ENCODE results near the gene CHAC1.

Gene CHAC1

GRCh38 chr15:40922608-40923005 is 30.7 kb upstream of the CHAC1 start:
- no peak for DNase-seq (ENCODE audit: low spot score)
- in situ Hi-C loops (cut with MboI; ENCODE audit: low pct_unique_long_range_greater_than_20kb, low sequenced_read_pairs, unreplicated experiment): no loop called here
- TF ChIP-seq, protein P1, sequence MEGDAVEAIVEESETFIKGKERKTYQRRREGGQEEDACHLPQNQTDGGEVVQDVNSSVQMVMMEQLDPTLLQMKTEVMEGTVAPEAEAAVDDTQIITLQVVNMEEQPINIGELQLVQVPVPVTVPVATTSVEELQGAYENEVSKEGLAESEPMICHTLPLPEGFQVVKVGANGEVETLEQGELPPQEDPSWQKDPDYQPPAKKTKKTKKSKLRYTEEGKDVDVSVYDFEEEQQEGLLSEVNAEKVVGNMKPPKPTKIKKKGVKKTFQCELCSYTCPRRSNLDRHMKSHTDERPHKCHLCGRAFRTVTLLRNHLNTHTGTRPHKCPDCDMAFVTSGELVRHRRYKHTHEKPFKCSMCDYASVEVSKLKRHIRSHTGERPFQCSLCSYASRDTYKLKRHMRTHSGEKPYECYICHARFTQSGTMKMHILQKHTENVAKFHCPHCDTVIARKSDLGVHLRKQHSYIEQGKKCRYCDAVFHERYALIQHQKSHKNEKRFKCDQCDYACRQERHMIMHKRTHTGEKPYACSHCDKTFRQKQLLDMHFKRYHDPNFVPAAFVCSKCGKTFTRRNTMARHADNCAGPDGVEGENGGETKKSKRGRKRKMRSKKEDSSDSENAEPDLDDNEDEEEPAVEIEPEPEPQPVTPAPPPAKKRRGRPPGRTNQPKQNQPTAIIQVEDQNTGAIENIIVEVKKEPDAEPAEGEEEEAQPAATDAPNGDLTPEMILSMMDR (IDR thresholded peaks at IDR 0.05; ENCODE audit: extremely low read depth, insufficient read depth, missing control alignments): no peak

- in situ Hi-C loops (cut with MboI; ENCODE audit: low pct_unique_long_range_greater_than_20kb, low sequenced_read_pairs, unreplicated experiment): no loop called here
- no peak for DNase-seq (ENCODE audit: low spot score)
- TF ChIP-seq, protein P1 (IDR thresholded peaks at IDR 0.05; ENCODE audit: extremely low read depth, insufficient read depth, missing control alignments): no peak
These were observed 29.7 kb upstream of the CHAC1 start for GRCh38 chr15:40923551-40923950.

- DNase-seq (ENCODE audit: low spot score): no peak
These were observed 27.8 kb upstream of the CHAC1 start for GRCh38 chr15:40925495-40925862.

DNA sequence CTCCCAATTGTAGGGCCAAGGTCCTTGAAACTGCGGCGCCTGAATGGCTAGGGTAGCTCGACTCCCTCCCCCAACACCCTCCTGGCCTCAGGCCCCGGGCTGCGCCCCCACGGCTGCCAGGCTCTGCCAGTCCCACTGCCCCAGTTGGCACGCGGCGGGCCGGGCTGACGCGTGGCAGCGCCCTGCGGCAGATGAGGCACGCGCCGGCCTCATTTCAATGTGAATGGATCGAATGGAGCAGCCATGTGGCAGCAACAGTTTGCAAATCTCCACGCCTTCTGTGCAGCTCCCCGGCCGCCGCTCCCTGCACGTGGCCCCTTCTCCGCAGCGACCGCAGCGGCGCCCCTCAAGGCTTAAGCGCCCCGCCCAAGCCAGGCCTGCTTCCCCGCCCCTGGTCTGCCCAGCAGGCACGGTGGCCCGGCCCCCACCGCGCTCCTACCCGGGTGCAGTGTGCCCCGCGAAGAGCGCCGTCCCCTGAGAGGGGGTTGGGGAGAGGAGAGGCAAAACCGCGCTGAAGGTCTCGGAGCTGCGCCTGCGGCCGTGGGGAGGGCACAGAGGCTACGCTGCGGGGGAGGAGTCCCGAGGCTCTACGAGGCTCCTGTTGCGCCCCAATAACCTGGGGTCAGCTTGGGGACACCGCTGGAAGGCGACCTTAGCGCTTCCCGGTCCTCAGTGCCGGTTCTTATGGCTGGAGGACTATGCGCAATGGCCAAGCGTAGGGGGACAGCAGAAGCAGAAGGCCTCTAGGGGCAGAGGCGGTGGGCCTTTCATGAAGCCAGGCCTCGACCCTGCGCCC is 27.2 kb upstream of the CHAC1 start:
- TF ChIP-seq, protein P1 (IDR thresholded peaks at IDR 0.05; ENCODE audit: extremely low read depth, insufficient read depth, missing control alignments): no peak
- in situ Hi-C loops (cut with MboI; ENCODE audit: low pct_unique_long_range_greater_than_20kb, low sequenced_read_pairs, unreplicated experiment): no loop called here
- DNase-seq (ENCODE audit: low spot score): no peak

More at GRCh38 chr15:40925495-40925862, 27.8 kb upstream of the CHAC1 start:
- TF ChIP-seq, protein P1 (IDR thresholded peaks at IDR 0.05; ENCODE audit: extremely low read depth, insufficient read depth, missing control alignments): no peak
- in situ Hi-C loops (cut with MboI; ENCODE audit: low pct_unique_long_range_greater_than_20kb, low sequenced_read_pairs, unreplicated experiment): no loop called here

DNA sequence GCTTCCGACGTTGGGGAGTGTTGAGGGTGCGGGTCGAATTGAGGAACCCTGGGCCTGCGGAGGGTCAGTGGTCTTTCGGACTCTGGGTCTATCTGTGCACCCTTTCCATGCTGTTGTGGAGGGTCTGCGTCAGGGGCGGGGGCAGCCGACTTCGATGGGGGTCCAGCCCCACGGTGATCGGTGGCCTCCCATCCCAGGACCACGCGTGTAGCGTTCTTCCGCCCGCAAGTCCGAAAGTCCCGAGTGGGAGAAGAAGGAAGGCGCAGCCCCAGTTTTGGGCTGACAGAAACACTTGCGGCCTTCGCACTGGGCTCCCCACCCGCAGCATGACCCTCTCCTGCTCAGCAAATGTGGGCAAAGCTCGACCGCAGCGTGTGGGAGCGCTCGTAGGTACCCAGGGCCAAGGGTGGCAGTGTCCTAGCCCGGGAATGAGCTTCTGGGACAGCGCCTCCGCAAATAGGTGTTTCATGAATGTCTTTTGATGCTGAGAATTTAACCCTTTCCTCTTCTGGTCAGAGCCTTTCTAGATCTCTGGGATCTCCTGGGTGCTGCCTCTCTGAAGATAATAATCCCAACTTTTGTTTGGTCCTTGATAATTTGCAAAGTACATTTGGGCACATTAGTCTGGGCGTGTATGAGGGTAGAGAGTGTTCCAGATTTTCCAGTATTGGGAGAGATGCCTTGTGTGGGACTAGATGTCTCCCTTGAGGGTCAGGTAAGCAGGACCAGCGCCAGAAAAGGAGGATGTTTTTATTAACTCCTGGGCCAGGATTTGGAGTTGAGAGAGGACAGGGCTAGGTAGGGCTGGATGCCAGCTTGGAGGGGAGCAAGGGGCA is 26.4 kb upstream of the CHAC1 start:
- DNase-seq (ENCODE audit: low spot score): no peak
- in situ Hi-C loops (cut with MboI; ENCODE audit: low pct_unique_long_range_greater_than_20kb, low sequenced_read_pairs, unreplicated experiment): no loop called here
- TF ChIP-seq, protein P1 (IDR thresholded peaks at IDR 0.05; ENCODE audit: extremely low read depth, insufficient read depth, missing control alignments): no peak

DNA sequence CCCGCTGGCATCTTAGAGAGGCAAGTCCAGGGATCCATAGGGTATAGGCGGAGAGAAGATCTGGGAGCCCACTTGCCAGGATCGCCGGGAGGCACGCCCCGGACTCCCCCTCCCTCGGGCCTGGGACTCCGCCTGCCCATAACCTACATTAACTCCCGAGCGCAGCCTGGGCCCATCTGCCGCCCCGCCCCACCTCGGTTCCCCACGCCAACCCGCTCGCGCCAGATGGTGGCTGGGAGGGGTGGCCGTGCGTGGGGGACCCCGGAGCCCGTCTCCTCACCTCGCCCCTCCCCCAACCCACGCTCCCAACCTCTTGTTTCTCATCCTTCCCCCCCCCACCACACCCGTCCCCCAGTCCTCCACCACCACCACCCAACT is 25.8 kb upstream of the CHAC1 start:
- in situ Hi-C loops (cut with MboI; ENCODE audit: low pct_unique_long_range_greater_than_20kb, low sequenced_read_pairs, unreplicated experiment): no loop called here
- TF ChIP-seq, protein P1 (IDR thresholded peaks at IDR 0.05; ENCODE audit: extremely low read depth, insufficient read depth, missing control alignments): no peak
- DNase-seq (ENCODE audit: low spot score): no peak
